Uterus (tissue), 4 donors: ENCODE data around the gene SPI1. TPM values are rescaled to one million over a fixed set of nuclear protein-coding genes. Genes with fewer than 3 reads are reported as not detected.

ENCODE experiments used
- DNase-seq, 2 donors: peaks; one replicate each; pipeline ENCODE4 v3.0.0-alpha.2; 2019 to 2020
- H3K27ac ChIP-seq, 2 donors: fragments of 200-600 bp; sonication (generic); 1 replicate in 1 of 2; 2 replicates in 1 of 2; pipeline ENCODE4 v1.5.1; 2016 to 2018
- H3K27me3 ChIP-seq, 2 donors: fragments of 200-600 bp; sonication (generic); one replicate each; pipeline ENCODE4 v1.5.1; 2018 to 2019; ENCODE audit warnings: control low read depth in 1 of 2
- H3K36me3 ChIP-seq, 2 donors: fragments of 200-600 bp; sonication (generic); one replicate each; pipeline ENCODE4 v1.5.1; 2019; ENCODE audit warnings: control low read depth in 1 of 2
- H3K4me1 ChIP-seq, 2 donors: fragments of 200-600 bp; sonication (generic); one replicate each; pipeline ENCODE4 v1.5.1; 2018 to 2019; ENCODE audit warnings: control low read depth in 1 of 2
- H3K4me3 ChIP-seq, 2 donors: fragments of 200-600 bp; sonication (generic); 1 replicate in 1 of 2; 2 replicates in 1 of 2; pipeline ENCODE4 v1.5.1; 2018 to 2019; ENCODE audit warnings: mild to moderate bottlenecking in 1 of 2
- H3K9me3 ChIP-seq, 2 donors: fragments of 200-600 bp; sonication (generic); one replicate each; pipeline ENCODE4 v1.5.1; 2019; ENCODE audit warnings: control low read depth in 1 of 2
- CTCF ChIP-seq, 4 experiments: fragments of 200-600 bp in 2 of 4; fragments of 450-650 bp in 2 of 4; sonication (generic) in 2 of 4; IDR thresholded peaks; one replicate each; pipeline ENCODE4 v1.5.1; 2016 to 2019; ENCODE audit warnings: antibody characterized with exemption in 4 of 4, mild to moderate bottlenecking in 2 of 4, moderate library complexity in 1 of 4
- POLR2A ChIP-seq, 2 donors: fragments of 450-650 bp; IDR thresholded peaks; one replicate each; pipeline ENCODE4 v1.6.1; 2016; ENCODE audit warnings: antibody characterized with exemption in 2 of 2, mild to moderate bottlenecking in 1 of 2, moderate library complexity in 1 of 2
- intact Hi-C: fragments of 100-400 bp; cut with DNase I; formaldehyde crosslinking; loops from one replicate; pipeline ENCODE4 v1.15.1; 2023; ENCODE audit warnings: low total_unique reads
- total RNA-seq, 4 donors: library from RNA; depleted of rRNA in 3 of 4; stranded (reverse); fragments of >200 nt in 3 of 4; gene quantifications; one replicate each; pipeline versions ENCODE4 v1.1.0 to v1.2.4, GENCODE V29; 2014 to 2023
- donor health status: DM: yes; HTN: yes; CAD: no.

SPI1 gene
- total RNA-seq, 4 donors from 2014 or later, result 4.9 to 9.7 (median 7.6) TPM

GRCh38 chr11:47390422-47390760 is 12.0 kb upstream of the SPI1 start:
- no peak for DNase-seq

GRCh38 chr11:47389577-47390421 is 11.5 kb upstream of the SPI1 start:
- Histone ChIP-seq H3K4me3 (no peak overlapping the region), H3K4me1 (no peaks in the 10 kb centered on the region), H3K27me3 (no peaks in the 10 kb centered on the region), H3K36me3 (no peaks in the 10 kb centered on the region), H3K9me3 (no peaks in the 10 kb centered on the region), H3K27ac (no peak overlapping the region)
- intact Hi-C loops, result no loop called here
- no peak for DNase-seq
- no peak for TF ChIP-seq CTCF (IDR thresholded peaks at IDR 0.05)
- no peak for TF ChIP-seq POLR2A (IDR thresholded peaks at IDR 0.05)

More at GRCh38 chr11:47390422-47390760, 12.0 kb upstream of the SPI1 start:
- H3K4me3 ChIP-seq, result no peak overlapping the region
- H3K27me3 ChIP-seq, result no peaks in the 10 kb centered on the region
- no peak overlapping the region for H3K27ac ChIP-seq
- no peaks in the 10 kb centered on the region for H3K36me3 ChIP-seq
- H3K9me3 ChIP-seq, result no peaks in the 10 kb centered on the region
- no peaks in the 10 kb centered on the region for H3K4me1 ChIP-seq
- intact Hi-C loops, result no loop called here
- TF ChIP-seq POLR2A (IDR thresholded peaks at IDR 0.05) (no peak), CTCF (IDR thresholded peaks at IDR 0.05) (no peak)

GRCh38 chr11:47388697-47389576 is 10.6 kb upstream of the SPI1 start:
- Histone ChIP-seq H3K27ac (no peak overlapping the region), H3K27me3 (no peaks in the 10 kb centered on the region), H3K4me3 (no peak overlapping the region), H3K9me3 (no peaks in the 10 kb centered on the region), H3K4me1 (no peaks in the 10 kb centered on the region), H3K36me3 (no peaks in the 10 kb centered on the region)
- intact Hi-C loops, result no loop called here
- DNase-seq, result no peak
- no peak for TF ChIP-seq CTCF (IDR thresholded peaks at IDR 0.05)
- TF ChIP-seq POLR2A (IDR thresholded peaks at IDR 0.05), result no peak

- DNase-seq, result no peak
- no peak for TF ChIP-seq CTCF (IDR thresholded peaks at IDR 0.05)
- Histone ChIP-seq H3K4me3 (no peak overlapping the region), H3K4me1 (no peaks in the 10 kb centered on the region), H3K27ac (no peak overlapping the region), H3K36me3 (no peaks in the 10 kb centered on the region), H3K9me3 (no peaks in the 10 kb centered on the region), H3K27me3 (no peaks in the 10 kb centered on the region)
- intact Hi-C loops, result no loop called here
Observed at GRCh38 chr11:47387944-47388696, 9.8 kb upstream of the SPI1 start.
